Chondrocyte (in vitro differentiated cells): ENCODE data around the gene ANGPTL7. TPM values are rescaled to one million over a fixed set of nuclear protein-coding genes. Genes with fewer than 3 reads are reported as not detected.
"Not testable (repeated sequence)": the region's sequence is repeated elsewhere in the genome, so short reads cannot be mapped to it uniquely, and the experiment has no call there.

ENCODE experiments used
- DNase-seq: peaks from one replicate; pipeline ENCODE4 v3.0.0; 2021; ENCODE audit warnings: mixed read lengths, low spot score
- H3K27ac Mint-ChIP-seq: one replicate; pipeline ENCODE4 v1.8.0; 2021; ENCODE audit warnings: mild to moderate bottlenecking, moderate library complexity, mixed read lengths; ENCODE audit not compliant: unreplicated experiment
- H3K27me3 Mint-ChIP-seq: 2 replicates; pipeline ENCODE4 v1.8.0; 2021; ENCODE audit warnings: low read depth, mixed read lengths
- H3K36me3 Mint-ChIP-seq: 2 replicates; pipeline ENCODE4 v1.8.0; 2021; ENCODE audit warnings: low read depth, mixed read lengths
- H3K4me1 Mint-ChIP-seq: 2 replicates; pipeline ENCODE4 v1.8.0; 2021; ENCODE audit warnings: low read depth, mild to moderate bottlenecking, mixed read lengths
- H3K4me3 Mint-ChIP-seq: one replicate; pipeline ENCODE4 v1.8.0; 2021; ENCODE audit warnings: mild to moderate bottlenecking, moderate library complexity, mixed read lengths; ENCODE audit not compliant: unreplicated experiment
- H3K9me3 Mint-ChIP-seq: 2 replicates; pipeline ENCODE4 v1.8.0; 2021; ENCODE audit warnings: low read depth, mixed read lengths
- total RNA-seq: library from RNA; stranded (reverse); gene quantifications from 3 replicates; pipeline ENCODE4 v1.2.1, GENCODE V29; 2021
- TF ChIP-seq, protein P1 (sequence below): fragments of 200-600 bp; sonication (generic); IDR thresholded peaks from 2 replicates; pipeline ENCODE4 v1.5.0; 2021; ENCODE audit warnings: antibody characterized with exemption, mild to moderate bottlenecking, moderate library complexity

The ANGPTL7 gene
- total RNA-seq, 1 donor from 2014 or later = not detected

DNA sequence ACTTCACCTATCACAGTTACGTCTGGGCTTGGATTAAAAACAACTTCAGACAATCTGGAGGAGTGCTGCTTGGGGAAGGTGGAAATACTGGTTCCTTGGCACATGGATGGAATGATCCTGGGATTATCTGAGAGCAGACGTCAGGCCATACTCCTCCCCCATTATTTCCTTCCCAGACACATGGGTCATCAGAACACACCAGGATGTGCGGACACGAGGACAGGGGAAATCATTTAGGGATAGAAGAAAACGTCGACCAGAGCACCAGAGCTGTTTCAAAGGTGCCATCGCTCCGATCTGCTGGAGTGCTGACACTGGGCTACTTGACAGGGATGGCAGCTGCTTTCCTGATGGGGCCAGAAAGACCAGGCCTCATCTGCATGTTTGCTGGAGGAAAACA lies 31.8 kb upstream of the ANGPTL7 start:
- no peak overlapping the region for H3K4me3 Mint-ChIP-seq
- no peak for DNase-seq
- TF ChIP-seq, protein P1, sequence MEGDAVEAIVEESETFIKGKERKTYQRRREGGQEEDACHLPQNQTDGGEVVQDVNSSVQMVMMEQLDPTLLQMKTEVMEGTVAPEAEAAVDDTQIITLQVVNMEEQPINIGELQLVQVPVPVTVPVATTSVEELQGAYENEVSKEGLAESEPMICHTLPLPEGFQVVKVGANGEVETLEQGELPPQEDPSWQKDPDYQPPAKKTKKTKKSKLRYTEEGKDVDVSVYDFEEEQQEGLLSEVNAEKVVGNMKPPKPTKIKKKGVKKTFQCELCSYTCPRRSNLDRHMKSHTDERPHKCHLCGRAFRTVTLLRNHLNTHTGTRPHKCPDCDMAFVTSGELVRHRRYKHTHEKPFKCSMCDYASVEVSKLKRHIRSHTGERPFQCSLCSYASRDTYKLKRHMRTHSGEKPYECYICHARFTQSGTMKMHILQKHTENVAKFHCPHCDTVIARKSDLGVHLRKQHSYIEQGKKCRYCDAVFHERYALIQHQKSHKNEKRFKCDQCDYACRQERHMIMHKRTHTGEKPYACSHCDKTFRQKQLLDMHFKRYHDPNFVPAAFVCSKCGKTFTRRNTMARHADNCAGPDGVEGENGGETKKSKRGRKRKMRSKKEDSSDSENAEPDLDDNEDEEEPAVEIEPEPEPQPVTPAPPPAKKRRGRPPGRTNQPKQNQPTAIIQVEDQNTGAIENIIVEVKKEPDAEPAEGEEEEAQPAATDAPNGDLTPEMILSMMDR = no peak
- no peaks in the 10 kb centered on the region for H3K27me3 Mint-ChIP-seq
- peaks cover 38% of the 10 kb centered on the region for H3K4me1 Mint-ChIP-seq
- H3K27ac Mint-ChIP-seq = peak overlapping the region; percentile 97
- peaks cover 17% of the 10 kb centered on the region for H3K36me3 Mint-ChIP-seq
- H3K9me3 Mint-ChIP-seq = no peaks in the 10 kb centered on the region

DNA sequence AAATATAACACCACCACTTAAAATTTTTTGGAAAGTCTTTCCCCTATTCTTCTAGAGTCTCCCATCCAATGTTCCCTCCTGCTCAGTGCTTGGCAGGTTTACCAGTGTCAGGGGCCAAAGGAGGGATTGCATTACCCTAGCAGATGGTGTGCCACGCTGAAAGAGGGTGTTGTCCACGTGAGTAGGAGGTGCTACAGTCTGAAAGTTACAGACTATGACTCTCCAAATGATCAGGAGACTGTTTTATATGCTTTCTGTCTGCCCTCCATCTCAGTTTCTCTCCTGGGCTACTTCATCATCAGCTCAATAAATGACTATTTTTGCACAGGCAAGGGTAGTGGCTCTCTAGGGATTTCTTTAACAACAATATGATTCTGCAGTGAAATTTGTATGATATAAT lies 31.3 kb upstream of the ANGPTL7 start:
- peaks cover 16% of the 10 kb centered on the region for H3K36me3 Mint-ChIP-seq
- no peak for DNase-seq
- TF ChIP-seq, protein P1 = no peak
- H3K9me3 Mint-ChIP-seq = no peaks in the 10 kb centered on the region
- H3K4me1 Mint-ChIP-seq = peaks cover 33% of the 10 kb centered on the region
- no peaks in the 10 kb centered on the region for H3K27me3 Mint-ChIP-seq
- peak overlapping the region; percentile 24 for H3K4me3 Mint-ChIP-seq
- peak overlapping the region; percentile 97 for H3K27ac Mint-ChIP-seq

DNA sequence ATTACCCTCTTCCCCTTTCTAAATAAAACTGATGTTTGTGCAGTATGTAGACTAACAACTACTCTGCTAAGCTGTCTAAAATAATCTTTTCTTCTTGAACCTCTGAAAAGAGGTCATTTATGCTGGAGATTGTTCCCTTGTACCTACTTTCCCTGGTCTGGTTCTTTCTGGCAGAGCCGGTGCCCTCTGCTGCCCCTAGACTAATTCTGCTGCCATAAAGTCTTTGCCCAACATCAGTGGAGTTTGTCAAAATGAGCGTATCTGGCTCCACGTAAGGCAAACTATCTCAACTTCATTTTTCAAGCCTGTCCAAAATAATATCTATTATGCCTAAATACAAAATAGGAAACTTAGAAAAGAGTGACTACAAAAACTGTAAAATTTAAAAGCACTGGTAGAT lies 30.9 kb upstream of the ANGPTL7 start:
- TF ChIP-seq, protein P1 = peak; percentile 53
- Mint-ChIP-seq H3K36me3 (peaks cover 16% of the 10 kb centered on the region), H3K9me3 (no peaks in the 10 kb centered on the region), H3K4me3 (peak overlapping the region; percentile 24), H3K27me3 (no peaks in the 10 kb centered on the region), H3K4me1 (peaks cover 29% of the 10 kb centered on the region), H3K27ac (peak overlapping the region; percentile 97)
- no peak for DNase-seq

DNA sequence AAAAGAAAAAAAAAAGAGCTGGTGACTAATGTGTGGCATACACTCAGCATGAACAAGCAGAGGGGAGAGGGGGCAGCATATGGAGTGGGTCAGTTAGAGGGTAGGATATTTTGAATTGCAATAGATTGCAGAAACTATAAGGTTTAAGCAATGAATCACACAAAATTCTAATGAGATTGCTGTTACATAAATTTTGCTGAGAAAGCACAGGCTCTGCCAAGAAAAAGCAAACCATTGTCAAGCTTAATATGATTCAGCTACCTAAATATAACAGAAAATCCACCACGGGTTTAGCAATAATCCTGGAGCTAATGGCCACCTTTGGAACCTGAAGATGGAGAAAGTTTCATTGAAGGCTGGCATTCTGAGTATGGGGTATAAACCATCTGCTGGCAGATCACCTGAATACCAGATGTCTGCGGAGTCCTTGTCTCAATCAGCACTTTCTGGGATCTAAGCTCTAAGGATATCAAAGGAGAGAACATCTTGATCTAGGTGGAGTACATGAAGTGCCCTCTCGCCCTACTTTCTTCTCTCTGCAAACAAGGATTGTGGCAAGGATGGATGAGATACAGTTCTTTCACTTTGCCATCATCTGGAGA lies 30.3 kb upstream of the ANGPTL7 start:
- H3K4me3 Mint-ChIP-seq = no peak overlapping the region
- no peaks in the 10 kb centered on the region for H3K9me3 Mint-ChIP-seq
- DNase-seq = no peak
- peak overlapping the region; percentile 97 for H3K27ac Mint-ChIP-seq
- peaks cover 28% of the 10 kb centered on the region for H3K4me1 Mint-ChIP-seq
- no peaks in the 10 kb centered on the region for H3K27me3 Mint-ChIP-seq
- H3K36me3 Mint-ChIP-seq = peaks cover 16% of the 10 kb centered on the region
- TF ChIP-seq, protein P1 = no peak

DNA sequence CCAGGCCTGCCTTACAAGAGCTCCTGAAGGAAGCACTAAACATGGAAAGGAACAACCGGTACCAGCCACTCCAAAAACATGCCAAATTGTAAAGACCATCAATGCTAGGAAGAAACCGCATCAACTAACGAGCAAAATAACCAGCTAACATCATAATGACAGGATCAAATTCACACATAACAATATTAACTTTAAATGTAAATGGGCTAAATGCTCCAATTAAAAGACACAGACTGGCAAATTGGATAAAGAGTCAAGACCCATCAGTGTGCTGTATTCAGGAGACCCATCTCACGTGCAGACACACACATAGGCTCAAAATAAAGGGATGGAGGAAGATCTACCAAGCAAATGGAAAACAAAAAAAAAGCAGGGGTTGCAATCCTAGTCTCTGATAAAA lies 26.4 kb upstream of the ANGPTL7 start:
- H3K27me3 Mint-ChIP-seq, H3K4me3 Mint-ChIP-seq, H3K9me3 Mint-ChIP-seq, H3K27ac Mint-ChIP-seq, DNase-seq: not testable (repeated sequence)
- H3K4me1 Mint-ChIP-seq = peaks cover 16% of the 10 kb centered on the region
- H3K36me3 Mint-ChIP-seq = peaks cover 14% of the 10 kb centered on the region

DNA sequence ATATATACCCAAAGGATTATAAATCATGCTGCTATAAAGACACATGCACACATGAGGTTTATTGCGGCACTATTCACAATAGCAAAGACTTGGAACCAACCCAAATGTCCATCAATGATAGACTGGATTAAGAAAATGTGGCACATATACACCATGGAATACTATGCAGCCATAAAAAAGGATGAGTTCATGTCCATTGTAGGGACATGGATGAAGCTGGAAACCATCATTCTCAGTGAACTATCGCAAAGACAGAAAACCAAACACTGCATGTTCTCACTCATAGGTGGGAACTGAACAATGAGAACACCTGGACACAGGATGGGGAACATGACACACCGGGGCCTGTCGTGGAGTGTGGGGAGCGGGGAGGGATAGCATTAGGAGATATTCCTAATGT lies 22.4 kb upstream of the ANGPTL7 start:
- not testable (repeated sequence) for H3K27ac Mint-ChIP-seq, H3K4me1 Mint-ChIP-seq

More for the DNA sequence above, 22.4 kb upstream of the ANGPTL7 start:
- H3K4me3 Mint-ChIP-seq, DNase-seq, H3K9me3 Mint-ChIP-seq, H3K27me3 Mint-ChIP-seq: not testable (repeated sequence)
- peaks cover 14% of the 10 kb centered on the region for H3K36me3 Mint-ChIP-seq
